Smooth muscle cell (in vitro differentiated cells): Measurements from ENCODE around the gene GPANK1. TPM values are rescaled to one million over a fixed set of nuclear protein-coding genes. Genes with fewer than 3 reads are reported as not detected.

ENCODE experiments used
- DNase-seq: peaks from one replicate; lab custom pipeline; 2025; ENCODE audit not compliant: unreplicated experiment; lab: John Stamatoyannopoulos, UW
- H2AFZ ChIP-seq: fragments of 200-600 bp; sonication (generic); 2 replicates; pipeline ENCODE4 v1.6.0; 2016; ENCODE audit warnings: antibody characterized with exemption, low read depth, mild to moderate bottlenecking
- H3F3A ChIP-seq: fragments of 200-600 bp; sonication (generic); 2 replicates; pipeline ENCODE4 v1.6.0; 2017; ENCODE audit warnings: antibody characterized with exemption, low read depth
- H3K27ac ChIP-seq: fragments of 200-600 bp; sonication (generic); 2 replicates; pipeline ENCODE4 v1.5.1; 2016; ENCODE audit warnings: low read depth, mild to moderate bottlenecking
- H3K27me3 ChIP-seq: fragments of 200-600 bp; sonication (generic); 2 replicates; pipeline ENCODE4 v1.6.1; 2016; ENCODE audit warnings: low read depth, mild to moderate bottlenecking
- H3K36me3 ChIP-seq: fragments of 200-600 bp; sonication (generic); 2 replicates; pipeline ENCODE4 v1.5.1; 2016; ENCODE audit warnings: low read depth
- H3K4me1 ChIP-seq: fragments of 200-600 bp; sonication (generic); 2 replicates; pipeline ENCODE4 v1.5.1; 2016; ENCODE audit warnings: low read depth
- H3K4me2 ChIP-seq: fragments of 200-600 bp; sonication (generic); 2 replicates; pipeline ENCODE4 v1.6.0; 2016; ENCODE audit warnings: mild to moderate bottlenecking
- H3K4me3 ChIP-seq: fragments of 200-600 bp; sonication (generic); 2 replicates; pipeline ENCODE4 v1.5.1; 2016; ENCODE audit warnings: mild to moderate bottlenecking
- H3K79me2 ChIP-seq: fragments of 200-600 bp; sonication (generic); 2 replicates; pipeline ENCODE4 v1.6.0; 2016; ENCODE audit warnings: low read depth, mild to moderate bottlenecking
- H3K9ac ChIP-seq: fragments of 200-600 bp; sonication (generic); 2 replicates; pipeline ENCODE4 v1.6.0; 2016; ENCODE audit warnings: low read depth
- H3K9me3 ChIP-seq: fragments of 200-600 bp; sonication (generic); replicated peaks from 2 replicates; pipeline ENCODE4 v1.5.1; 2016; ENCODE audit warnings: low read depth
- H4K20me1 ChIP-seq: fragments of 200-600 bp; sonication (generic); 2 replicates; pipeline ENCODE4 v1.6.0; 2016; ENCODE audit warnings: low read depth
- WGBS: methylation state at CpG from one replicate; pipeline ENCODE4 v1.1.7; 2016; ENCODE audit warnings: low lambda C conversion rate; 5-methylcytosine and 5-hydroxymethylcytosine counted together
- polyA plus RNA-seq: library from polyadenylated mRNA; unstranded; fragments of >200 nt; fragmentation: Nextera tagmentation; extraction: Ambion mirVana; gene quantifications from 2 replicates; pipeline ENCODE4 v1.2.1, GENCODE V29; 2016
- total RNA-seq: library from RNA; depleted of rRNA; stranded (reverse); fragments of >200 nt; gene quantifications from 2 replicates; pipeline ENCODE4 v1.2.3, GENCODE V29; 2014
- TF ChIP-seq, protein P1 (sequence below): fragments of 200-600 bp; sonication (generic); IDR thresholded peaks from 2 replicates; pipeline ENCODE4 v1.5.1; 2017; ENCODE audit warnings: borderline replicate concordance, mild to moderate bottlenecking, antibody characterized with exemption; ENCODE audit not compliant: insufficient read depth, poor library complexity, severe bottlenecking

Gene GPANK1
- 12.5 and 17.2 TPM in 2 replicates for total RNA-seq
- 19.6 and 20.1 TPM in 2 replicates for polyA plus RNA-seq

DNA sequence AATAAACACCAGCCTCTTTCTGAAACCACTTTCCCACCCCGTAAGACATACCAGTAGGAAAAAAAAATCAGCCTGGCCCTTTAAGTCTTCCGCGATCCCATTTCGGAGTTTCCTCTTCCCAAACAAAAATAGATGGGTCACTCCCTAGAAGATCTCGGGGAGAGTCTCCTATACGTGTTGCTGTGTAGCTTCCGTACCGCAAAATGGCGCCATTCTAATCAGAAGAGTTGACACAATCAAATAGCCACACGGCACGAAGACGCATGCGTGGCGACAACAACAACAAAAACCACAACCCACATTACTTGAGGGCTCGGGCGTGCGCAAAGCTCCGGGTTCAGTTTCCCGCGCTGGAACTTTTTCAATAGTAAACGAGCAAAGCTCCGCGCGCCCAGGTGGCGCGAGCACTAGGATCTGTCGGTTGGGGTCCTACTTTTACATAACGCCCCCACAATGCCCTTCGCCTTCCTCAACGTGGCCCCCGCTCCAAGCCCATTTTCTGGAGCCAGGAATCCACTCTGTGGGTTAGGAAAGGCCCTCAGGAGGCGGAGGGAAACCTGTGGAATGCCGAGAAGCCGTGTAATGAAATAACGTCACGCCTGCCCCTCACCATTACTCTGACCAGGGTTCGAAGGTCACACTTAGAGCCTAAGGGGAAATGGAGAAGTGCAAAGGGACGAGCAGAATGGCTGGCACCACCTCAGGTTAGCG is at the start of gene GPANK1:
TSS of gene GPANK1 (minus strand) at position 208 of the 711 bp plus-strand sequence. CDS start 519 bp downstream, outside the sequence.
- under 1% methylated on average over 39 of the region's 39 CpGs for WGBS
- Histone ChIP-seq H3F3A (peaks cover 12% of the 10 kb centered on the region), H3K4me1 (peaks cover 17% of the 10 kb centered on the region), H3K9me3 (no peaks in the 10 kb centered on the region), H4K20me1 (peaks cover 3% of the 10 kb centered on the region), H3K79me2 (peaks cover 44% of the 10 kb centered on the region), H2AFZ (peak within 1 kb of the TSS; percentile 57), H3K4me3 (peak within 1 kb of the TSS; percentile 99), H3K27ac (peak within 1 kb of the TSS; percentile 89), H3K27me3 (no peaks in the 10 kb centered on the region), H3K4me2 (peak within 1 kb of the TSS; percentile 93), H3K36me3 (no peaks in the 10 kb centered on the region), H3K9ac (peak within 1 kb of the TSS; percentile 96)
- TF ChIP-seq, protein P1, sequence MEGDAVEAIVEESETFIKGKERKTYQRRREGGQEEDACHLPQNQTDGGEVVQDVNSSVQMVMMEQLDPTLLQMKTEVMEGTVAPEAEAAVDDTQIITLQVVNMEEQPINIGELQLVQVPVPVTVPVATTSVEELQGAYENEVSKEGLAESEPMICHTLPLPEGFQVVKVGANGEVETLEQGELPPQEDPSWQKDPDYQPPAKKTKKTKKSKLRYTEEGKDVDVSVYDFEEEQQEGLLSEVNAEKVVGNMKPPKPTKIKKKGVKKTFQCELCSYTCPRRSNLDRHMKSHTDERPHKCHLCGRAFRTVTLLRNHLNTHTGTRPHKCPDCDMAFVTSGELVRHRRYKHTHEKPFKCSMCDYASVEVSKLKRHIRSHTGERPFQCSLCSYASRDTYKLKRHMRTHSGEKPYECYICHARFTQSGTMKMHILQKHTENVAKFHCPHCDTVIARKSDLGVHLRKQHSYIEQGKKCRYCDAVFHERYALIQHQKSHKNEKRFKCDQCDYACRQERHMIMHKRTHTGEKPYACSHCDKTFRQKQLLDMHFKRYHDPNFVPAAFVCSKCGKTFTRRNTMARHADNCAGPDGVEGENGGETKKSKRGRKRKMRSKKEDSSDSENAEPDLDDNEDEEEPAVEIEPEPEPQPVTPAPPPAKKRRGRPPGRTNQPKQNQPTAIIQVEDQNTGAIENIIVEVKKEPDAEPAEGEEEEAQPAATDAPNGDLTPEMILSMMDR, result no peak
- DNase-seq, result peak; percentile 50

DNA sequence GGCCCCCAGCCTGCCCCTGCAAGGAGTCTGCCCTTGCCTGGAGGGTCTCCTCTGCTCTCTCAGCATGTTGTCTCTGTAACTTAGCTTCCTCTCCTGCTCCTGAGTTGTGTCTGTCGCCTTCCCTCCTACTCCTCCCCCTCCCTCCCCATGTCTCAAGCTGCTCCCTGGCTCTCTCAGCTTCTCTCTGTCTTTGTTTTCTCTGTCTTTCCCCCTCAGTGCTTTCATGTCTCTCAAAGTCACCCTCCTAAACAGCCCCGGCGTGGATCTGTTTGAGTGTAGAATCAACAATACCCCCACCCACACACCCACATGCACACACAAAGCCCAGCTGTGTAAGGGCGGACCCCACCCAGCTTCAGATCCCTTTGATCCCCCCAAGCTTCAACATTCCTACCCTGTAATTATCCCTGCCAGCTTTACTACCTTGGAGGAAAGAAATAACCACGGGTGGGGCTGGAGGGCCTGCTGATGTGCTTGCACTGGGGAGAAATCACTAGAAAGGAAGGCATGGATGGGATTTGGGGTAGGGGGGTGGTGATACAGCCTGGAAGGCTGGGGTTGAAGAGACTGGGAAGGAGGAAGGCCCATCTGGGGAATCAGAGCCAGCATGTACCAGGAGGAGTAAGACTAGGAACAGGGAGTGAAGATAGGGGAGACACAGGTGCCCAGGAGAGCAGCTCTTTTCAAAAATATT is 49.3 kb upstream of the GPANK1 start:
- peaks cover 21% of the 10 kb centered on the region for H3K4me1 ChIP-seq
- no peak for DNase-seq
- no peaks in the 10 kb centered on the region for H3K27me3 ChIP-seq
- H3K36me3 ChIP-seq, result no peaks in the 10 kb centered on the region
- WGBS, result 14% methylated on average over 5 of the region's 5 CpGs
- H3K4me3 ChIP-seq, result no peak overlapping the region
- TF ChIP-seq, protein P1, result no peak
- no peaks in the 10 kb centered on the region for H3F3A ChIP-seq
- no peaks in the 10 kb centered on the region for H3K9me3 ChIP-seq
- H2AFZ ChIP-seq, result peak overlapping the region; percentile 91
- H3K27ac ChIP-seq, result no peak overlapping the region
- H3K79me2 ChIP-seq, result no peaks in the 10 kb centered on the region
- no peak overlapping the region for H3K9ac ChIP-seq
- peak overlapping the region; percentile 34 for H3K4me2 ChIP-seq
- H4K20me1 ChIP-seq, result no peaks in the 10 kb centered on the region

- TF ChIP-seq, protein P1, result no peak
- Histone ChIP-seq H3K9me3 (no peaks in the 10 kb centered on the region), H3K27ac (no peak overlapping the region), H3K9ac (no peak overlapping the region), H3K4me3 (no peak overlapping the region), H3K4me1 (peaks cover 21% of the 10 kb centered on the region), H3F3A (no peaks in the 10 kb centered on the region), H4K20me1 (no peaks in the 10 kb centered on the region), H3K36me3 (no peaks in the 10 kb centered on the region), H3K4me2 (peak overlapping the region; percentile 34), H3K79me2 (no peaks in the 10 kb centered on the region), H3K27me3 (no peaks in the 10 kb centered on the region), H2AFZ (peak overlapping the region; percentile 91)
- DNase-seq, result no peak
- 81% methylated on average over 4 of the region's 4 CpGs for WGBS
These were observed 48.7 kb upstream of the GPANK1 start for GRCh38 chr6:31713465-31713864.
